K562 (cell line): ENCODE results near the gene ZNF672. TPM values are rescaled to one million over a fixed set of nuclear protein-coding genes. Genes with fewer than 3 reads are reported as not detected.
A peak's percentile ranks its signal among the peaks of the same experiment; 100 is the strongest.

Source experiments
- ARNT ChIP-seq, 2 experiments: fragments of 450-650 bp; IDR thresholded peaks; 2 replicates each; pipeline ENCODE4 v1.6.1; 2016; ENCODE audit warnings: mild to moderate bottlenecking in 1 of 2
- CXXC5 ChIP-seq: fragments of 250-450 bp; sonication (Bioruptor Pico); IDR thresholded peaks from 2 replicates; pipeline ENCODE4 v1.8.0; 2022; ENCODE audit warnings: inconsistent platforms, mild to moderate bottlenecking, moderate library complexity
- EZH2 ChIP-seq: IDR thresholded peaks from 2 replicates; pipeline ENCODE4 v1.6.1; 2012; ENCODE audit warnings: low read depth, mild to moderate bottlenecking, inconsistent platforms, low read length, borderline replicate concordance
- FIP1L1 ChIP-seq: fragments of 200-400 bp; formaldehyde crosslinking; IDR thresholded peaks from 2 replicates; pipeline ENCODE4 v1.6.1; 2018; ENCODE audit warnings: mild to moderate bottlenecking, low read depth, low read length; ENCODE audit not compliant: poor library complexity, severe bottlenecking
- FOS ChIP-seq: IDR thresholded peaks from 3 replicates; pipeline ENCODE4 v1.6.1; 2011; ENCODE audit not compliant: insufficient read length; ENCODE audit errors: extremely low read depth
- HMBOX1 ChIP-seq: sonication (generic); IDR thresholded peaks from 2 replicates; pipeline ENCODE4 v1.6.1; 2016
- HOMEZ ChIP-seq: fragments of 250-450 bp; sonication (Bioruptor Pico); IDR thresholded peaks from 2 replicates; pipeline ENCODE4 v1.4.0; 2020; ENCODE audit warnings: mild to moderate bottlenecking, moderate library complexity
- IFI16 ChIP-seq: fragments of 250-450 bp; sonication (Bioruptor Pico); IDR thresholded peaks from 2 replicates; pipeline ENCODE4 v2.1.2; 2022; ENCODE audit warnings: mild to moderate bottlenecking, inconsistent platforms
- KDM2B ChIP-seq: fragments of 250-450 bp; sonication (Bioruptor Pico); IDR thresholded peaks from 2 replicates; pipeline ENCODE4 v1.8.0; 2021; ENCODE audit warnings: mild to moderate bottlenecking, moderate library complexity
- MCM5 ChIP-seq: fragments of 450-650 bp; IDR thresholded peaks from 2 replicates; pipeline ENCODE4 v1.6.1; 2016; ENCODE audit warnings: low read depth
- MYC ChIP-seq, 2 experiments: fragments of 250-450 bp in 1 of 2; sonication (Bioruptor Pico) in 1 of 2; IDR thresholded peaks; 2 replicates each; pipeline versions ENCODE4 v1.5.1 to v1.6.1; 2012 to 2021; ENCODE audit warnings: low read depth in 2 of 2, borderline replicate concordance in 1 of 2, improper control_type of control experiment in 1 of 2, low read length in 1 of 2, mild to moderate bottlenecking in 1 of 2, moderate library complexity in 1 of 2
- NFE2 ChIP-seq: IDR thresholded peaks from 2 replicates; pipeline ENCODE4 v1.6.1; 2014; ENCODE audit warnings: antibody characterized with exemption, low read depth
- NONO ChIP-seq, 2 experiments: fragments of 200-400 bp in 1 of 2; fragments of 450-650 bp in 1 of 2; formaldehyde crosslinking in 1 of 2; IDR thresholded peaks; 2 replicates each; pipeline ENCODE4 v1.6.1; 2017; ENCODE audit warnings: low read depth in 2 of 2, mild to moderate bottlenecking in 2 of 2, moderate library complexity in 2 of 2, low read length in 1 of 2
- PHF21A ChIP-seq: fragments of 450-650 bp; IDR thresholded peaks from 2 replicates; pipeline ENCODE4 v1.6.1; 2017; ENCODE audit warnings: low read depth, borderline replicate concordance
- SMARCB1 ChIP-seq: IDR thresholded peaks from 2 replicates; pipeline ENCODE4 v1.6.1; 2011; ENCODE audit warnings: improper control_type of control experiment, low read depth; ENCODE audit not compliant: insufficient read length
- TFE3 ChIP-seq: fragments of 450-650 bp; formaldehyde crosslinking; IDR thresholded peaks from 2 replicates; pipeline ENCODE4 v1.4.0; 2020; ENCODE audit warnings: mild to moderate bottlenecking, mixed read lengths
- THAP7 ChIP-seq: fragments of 250-450 bp; sonication (Bioruptor Pico); IDR thresholded peaks from 2 replicates; pipeline ENCODE4 v1.5.0; 2021
- TRIM28 ChIP-seq: fragments of 450-650 bp; IDR thresholded peaks from 2 replicates; pipeline ENCODE4 v1.6.1; 2017
- VEZF1 ChIP-seq: fragments of 200-800 bp; sonication (Bioruptor generic); IDR thresholded peaks from 2 replicates; pipeline ENCODE4 v1.6.1; 2017; ENCODE audit warnings: missing genetic modification characterization, missing compliant biosample characterization
- ZNF184 ChIP-seq: sonication (generic); formaldehyde crosslinking; IDR thresholded peaks from 2 replicates; pipeline ENCODE4 v1.5.0; 2020; ENCODE audit warnings: missing genetic modification reagents
- ZNF217 ChIP-seq: sonication (generic); formaldehyde crosslinking; IDR thresholded peaks from 2 replicates; pipeline ENCODE4 v1.8.0; 2022; ENCODE audit warnings: mild to moderate bottlenecking, missing genetic modification reagents
- ZNF347 ChIP-seq: fragments of 450-650 bp; formaldehyde crosslinking; IDR thresholded peaks from 2 replicates; pipeline ENCODE4 v1.4.0; 2020; ENCODE audit warnings: low read depth, mild to moderate bottlenecking, moderate library complexity
- ZNF444 ChIP-seq: fragments of 250-450 bp; sonication (Bioruptor Pico); IDR thresholded peaks from 2 replicates; pipeline ENCODE4 v1.4.0; 2020; ENCODE audit warnings: mild to moderate bottlenecking, moderate library complexity
- ZNF695 ChIP-seq: fragments of 450-650 bp; formaldehyde crosslinking; IDR thresholded peaks from 2 replicates; pipeline ENCODE4 v1.4.0; 2020; ENCODE audit warnings: mild to moderate bottlenecking, moderate library complexity
- polyA plus RNA-seq, 8 experiments: library from polyadenylated mRNA; depleted of rRNA in 4 of 8; stranded (reverse) in 5 of 8; unstranded in 3 of 8; fragments of >200 nt; fragmentation: Nextera tagmentation in 2 of 8; fragmentation: Illumina TruSeq in 1 of 8; extraction: Ambion mirVana in 2 of 8; extraction: Trizol in 1 of 8; gene quantifications; 2 replicates each; pipeline versions ENCODE4 v1.2.1 to v1.2.3, GENCODE V29; 2011 to 2014; ENCODE audit warnings: inconsistent platforms in 1 of 8, missing spikeins in 1 of 8
- total RNA-seq, 7 experiments: library from RNA; depleted of rRNA in 6 of 7; stranded (reverse); fragments of >200 nt in 6 of 7; fragmentation: Illumina TruSeq in 2 of 7; extraction: Trizol in 2 of 7; gene quantifications; 2 replicates each; pipeline versions ENCODE4 v1.2.1 to v1.2.3, GENCODE V29; 2011 to 2021; ENCODE audit warnings: low replicate concordance in 1 of 7

The ZNF672 gene
- total and polyA plus RNA-seq, 9 of the 15 experiments (the other 6 are each of a cell fraction or from before 2014, with no cell fraction given), result 1.9 to 57.9 (median 24.1) TPM

- TF ChIP-seq HMBOX1 (no peak), NFE2 (no peak), NONO (IDR thresholded peaks at IDR 0.05; ENCODE audit: low read depth in 2 of 2, low read length in 1 of 2) (no peak), ZNF347 (CRISPR knock-in tag) (no peak), ZNF695 (CRISPR knock-in tag) (no peak), TFE3 (no peak), CXXC5 (peak; percentile 57), ARNT (IDR thresholded peaks at IDR 0.05) (no peak), PHF21A (no peak), THAP7 (peak; percentile 61; the same call in 1 of the 2 replicates), MCM5 (no peak), MYC (IDR thresholded peaks at IDR 0.05; ENCODE audit: low read depth, low read length) (0 out of 2 replicates have a peak, but pooled peaks have one; percentile 20), MYC (CRISPR knock-in tag; IDR thresholded peaks at IDR 0.05; ENCODE audit: borderline replicate concordance, low read depth) (no peak), TRIM28 (no peak), ZNF217 (CRISPR knock-in tag) (no peak), EZH2 (no peak), KDM2B (CRISPR knock-in tag) (no peak), HOMEZ (no peak), ZNF444 (CRISPR knock-in tag) (no peak), FIP1L1 (peak; percentile 71), VEZF1 (CRISPR knock-in tag) (peak; percentile 99), FOS (peak; percentile 85), SMARCB1 (no peak), IFI16 (CRISPR knock-in tag) (no peak), ZNF184 (CRISPR knock-in tag) (no peak)
Observed at GRCh38 chr1:248837781-248838356, at the start of gene ZNF672 (continued).
